NCI-H1930 (cell line): ENCODE data around the gene CDC20.

ENCODE experiments used
- DNase-seq, 2 experiments: peaks; one replicate each; lab custom pipeline; 2025; lab: John Stamatoyannopoulos, UW

The CDC20 gene

DNA sequence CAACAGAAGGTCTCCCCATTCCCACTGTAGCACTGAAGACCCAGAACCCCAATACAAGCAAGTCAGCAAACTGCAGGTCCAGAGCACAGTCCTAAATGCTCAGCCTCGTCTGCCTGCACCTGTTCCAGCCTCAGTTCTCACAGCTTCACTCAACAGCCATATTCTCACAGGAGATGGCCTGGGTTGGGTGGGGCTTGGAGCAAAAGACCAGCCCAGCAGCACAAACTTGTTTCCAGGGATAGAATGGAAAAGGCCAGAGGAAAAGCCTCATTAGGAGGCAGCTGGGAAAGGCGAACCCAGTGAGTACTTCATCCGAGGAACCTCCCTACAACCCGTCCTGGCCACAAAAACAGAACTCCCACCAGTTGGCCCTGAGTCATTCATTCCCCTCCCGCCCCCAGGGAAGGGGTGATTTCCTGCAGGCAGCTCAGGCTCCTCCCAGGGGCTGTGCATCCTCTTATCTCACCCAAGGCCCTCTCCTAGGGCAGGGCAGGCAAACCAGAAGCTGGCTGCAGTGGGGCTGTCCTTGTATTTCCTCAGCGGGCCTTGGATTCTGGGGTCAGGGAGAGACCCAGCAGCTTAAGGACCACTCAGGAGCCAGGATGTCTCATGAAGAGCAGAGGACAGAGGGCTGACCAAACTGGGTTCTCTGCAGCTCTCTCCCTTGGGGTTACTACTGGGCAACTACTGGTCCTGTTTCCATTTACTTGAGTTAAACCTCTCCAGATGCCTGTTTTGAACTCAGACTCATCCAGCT is 28.6 kb upstream of the CDC20 start:
- DNase-seq = no peak

DNA sequence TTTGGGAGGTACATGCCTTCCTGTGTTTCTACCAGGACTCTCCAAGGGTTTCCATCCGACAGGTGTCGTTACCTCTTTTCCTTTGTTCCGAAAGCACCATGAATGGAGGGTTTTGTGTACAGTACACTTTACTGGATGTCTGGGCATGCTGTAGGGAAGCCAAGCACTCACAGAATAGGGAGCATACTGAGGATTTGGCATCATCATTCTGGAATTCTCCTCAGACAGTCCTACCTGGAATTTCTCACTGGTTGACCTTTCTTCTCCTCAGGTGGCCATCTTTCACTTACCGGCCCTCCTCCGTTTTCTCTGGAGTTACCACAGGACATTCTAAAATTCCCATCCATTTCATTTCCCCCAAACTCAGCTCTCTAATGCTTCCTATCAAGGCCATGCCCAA is 27.1 kb upstream of the CDC20 start:
- DNase-seq = no peak

DNA sequence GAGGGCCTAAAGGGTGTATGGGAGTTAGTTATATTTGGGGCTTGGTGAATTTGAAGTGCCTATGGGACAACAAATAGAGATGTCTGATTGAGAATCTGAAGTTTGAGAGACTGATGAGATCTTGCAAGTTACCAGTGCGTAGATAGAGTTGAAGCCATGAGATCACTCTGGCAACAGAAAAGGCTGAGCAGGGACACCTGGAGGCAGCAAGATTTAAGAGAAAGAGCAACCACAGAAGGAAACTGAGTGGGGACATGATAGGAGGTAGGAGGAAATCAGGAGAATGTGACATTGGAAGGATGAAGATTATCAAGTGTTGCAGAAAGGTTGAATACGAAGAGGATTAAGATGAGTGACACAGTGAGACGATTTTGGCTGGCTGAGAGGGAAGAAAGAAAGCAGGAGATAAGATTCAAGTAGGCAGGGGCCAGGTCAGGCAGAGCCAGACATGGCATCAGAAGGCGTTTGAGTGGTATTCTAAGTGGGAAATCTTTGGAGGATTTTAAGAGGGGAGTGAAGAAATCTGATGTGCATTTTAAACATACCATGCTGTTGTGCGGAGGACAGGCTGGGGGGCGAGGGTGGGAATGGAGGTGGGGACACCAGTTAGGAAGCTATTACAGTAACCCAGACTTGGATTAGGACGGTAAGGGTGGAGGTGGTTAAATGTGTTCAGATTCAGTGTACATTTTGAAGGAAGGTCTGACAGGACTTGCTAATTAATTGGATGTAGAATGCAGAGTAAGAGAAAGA is 24.2 kb upstream of the CDC20 start:
- DNase-seq = no peak

DNA sequence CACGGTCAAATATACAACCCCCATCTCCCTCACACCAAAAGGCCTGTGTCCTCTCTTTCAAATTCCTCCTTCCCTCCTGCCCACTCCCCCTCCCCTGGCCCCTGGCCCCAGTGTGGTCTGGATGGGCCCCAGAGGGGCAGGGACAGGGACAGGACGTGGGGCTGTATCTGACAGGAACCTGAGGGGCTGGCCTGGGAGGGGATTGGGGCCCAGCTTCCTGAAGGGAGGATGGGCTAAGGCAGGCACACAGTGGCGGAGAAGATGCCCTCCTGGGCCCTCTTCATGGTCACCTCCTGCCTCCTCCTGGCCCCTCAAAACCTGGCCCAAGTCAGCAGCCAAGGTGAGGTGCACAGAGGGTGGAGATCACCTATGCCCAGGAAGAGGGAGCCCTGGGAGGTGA is 21.2 kb upstream of the CDC20 start, which contains the start of gene MPL:
TSS of gene MPL (plus strand) at position 231 of the 400 bp plus-strand sequence. CDS start at position 262, 31 bp downstream.
- DNase-seq = no peak

DNA sequence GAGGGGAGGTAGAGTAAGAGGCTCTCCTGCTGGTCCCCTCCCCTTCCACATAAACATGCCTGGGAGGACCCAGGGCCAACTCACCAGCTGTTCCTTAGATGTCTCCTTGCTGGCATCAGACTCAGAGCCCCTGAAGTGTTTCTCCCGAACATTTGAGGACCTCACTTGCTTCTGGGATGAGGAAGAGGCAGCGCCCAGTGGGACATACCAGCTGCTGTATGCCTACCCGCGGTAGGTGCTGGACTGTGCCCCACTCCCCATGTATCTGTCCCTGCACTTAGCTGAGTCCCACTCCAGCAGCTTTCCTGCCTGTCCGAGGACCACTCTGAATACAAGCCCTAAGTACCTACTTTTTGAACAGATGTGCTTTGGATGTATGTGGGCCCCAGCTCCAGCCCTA is 20.8 kb upstream of the CDC20 start:
- no peak for DNase-seq

DNA sequence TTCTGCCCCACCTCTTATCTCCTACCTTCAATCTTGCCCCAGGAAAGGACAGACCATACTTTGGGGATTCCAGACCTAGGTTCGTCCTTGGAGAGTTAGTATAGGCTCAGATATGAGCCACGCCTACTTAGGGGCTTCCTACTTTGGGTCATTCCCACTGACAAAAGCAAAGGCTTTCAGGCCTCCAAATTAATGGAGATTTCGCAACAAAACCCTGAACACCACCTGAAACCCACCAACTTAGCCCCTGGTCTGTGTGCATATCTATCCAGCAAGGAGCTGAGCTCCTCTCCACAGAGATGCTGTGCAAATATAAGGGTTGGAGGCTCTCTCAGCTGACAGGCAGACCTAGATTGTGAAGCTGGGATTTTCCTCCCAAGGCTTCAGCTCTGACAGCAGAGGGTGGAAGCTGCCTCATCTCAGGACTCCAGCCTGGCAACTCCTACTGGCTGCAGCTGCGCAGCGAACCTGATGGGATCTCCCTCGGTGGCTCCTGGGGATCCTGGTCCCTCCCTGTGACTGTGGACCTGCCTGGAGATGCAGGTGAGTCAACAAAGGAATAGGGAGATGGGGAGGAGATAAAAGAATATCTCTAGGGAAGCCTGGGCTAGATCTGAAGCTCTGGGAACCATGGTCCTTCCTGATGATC is 19.1 kb upstream of the CDC20 start:
- DNase-seq = no peak

DNA sequence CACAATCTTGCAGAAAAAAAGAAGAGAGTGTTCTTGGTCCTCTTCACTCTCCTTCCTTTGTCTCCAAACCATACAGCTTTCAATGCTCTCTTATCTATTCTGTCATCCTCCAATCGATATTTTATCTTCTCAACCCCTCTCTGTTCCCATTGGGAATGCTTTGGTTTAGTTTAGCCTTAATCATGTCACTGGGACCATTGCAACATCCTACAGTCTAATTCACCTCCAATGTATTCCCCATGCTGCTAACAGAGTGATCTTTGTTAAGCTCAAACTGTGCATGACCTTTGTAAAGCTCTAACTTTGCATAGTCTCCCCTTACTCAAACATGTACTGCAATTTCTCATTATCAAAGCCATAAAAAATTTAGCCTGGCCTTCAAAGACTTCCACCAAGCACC is 18.2 kb upstream of the CDC20 start:
- DNase-seq = no peak

DNA sequence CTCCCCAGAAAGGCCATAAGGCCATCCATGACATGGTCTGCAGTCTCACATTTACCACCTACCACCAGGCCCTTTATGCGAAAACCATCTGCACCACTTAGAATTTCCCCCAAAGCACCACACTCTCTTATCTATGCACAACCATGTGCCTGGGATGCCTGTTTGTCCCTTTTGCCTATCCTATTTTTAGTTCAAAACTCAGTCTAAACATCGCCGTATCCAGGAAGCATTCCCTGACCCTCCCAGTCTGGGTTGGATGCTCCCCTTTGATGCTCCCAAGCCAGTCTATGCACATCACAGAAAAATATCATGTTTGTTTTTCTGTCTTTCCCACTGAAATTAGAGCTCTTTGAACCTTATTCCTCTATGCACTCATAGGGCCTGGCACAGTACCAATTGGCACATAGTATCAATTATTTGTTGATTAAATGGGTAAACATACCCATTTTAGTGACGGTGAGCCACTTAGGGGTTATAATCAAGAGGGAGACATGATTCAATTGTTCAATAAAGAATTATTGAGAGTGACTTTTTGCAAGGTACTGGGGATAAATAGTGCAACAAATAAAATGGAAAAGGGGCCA is 14.4 kb upstream of the CDC20 start:
- DNase-seq = no peak

DNA sequence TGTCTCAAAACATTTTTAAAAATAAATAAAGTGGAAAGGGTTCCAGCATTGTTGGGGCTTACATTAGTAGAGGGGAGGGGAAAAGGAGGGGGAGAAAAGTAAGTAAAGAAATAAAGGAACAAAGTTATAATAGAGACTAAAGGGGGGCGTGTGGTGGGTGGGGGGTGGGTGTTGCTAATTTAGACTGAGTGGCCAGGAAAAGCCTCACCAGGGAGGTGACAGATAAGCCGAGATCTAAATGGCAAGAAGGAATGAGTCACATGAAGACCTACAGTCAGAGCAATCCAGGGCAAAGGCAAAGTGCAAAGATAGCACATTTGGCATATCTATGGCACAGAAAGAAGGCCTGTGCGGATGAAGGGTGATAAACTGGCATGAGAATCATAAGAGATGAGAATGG is 13.7 kb upstream of the CDC20 start:
- DNase-seq = no peak

DNA sequence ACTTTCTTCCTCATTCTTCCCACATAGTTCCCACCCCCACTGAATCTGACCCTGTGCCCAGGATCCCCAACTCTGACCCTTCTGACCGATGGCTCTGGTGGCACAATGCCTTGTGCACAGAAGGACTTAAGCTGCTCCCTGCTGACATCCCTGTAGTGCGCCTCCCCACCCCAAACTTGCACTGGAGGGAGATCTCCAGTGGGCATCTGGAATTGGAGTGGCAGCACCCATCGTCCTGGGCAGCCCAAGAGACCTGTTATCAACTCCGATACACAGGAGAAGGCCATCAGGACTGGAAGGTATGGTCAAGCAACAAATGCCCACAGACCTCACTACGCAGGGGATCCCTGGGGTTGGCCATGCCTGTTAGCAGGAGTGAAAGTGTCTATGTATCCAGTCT is 12.1 kb upstream of the CDC20 start:
- DNase-seq = no peak

DNA sequence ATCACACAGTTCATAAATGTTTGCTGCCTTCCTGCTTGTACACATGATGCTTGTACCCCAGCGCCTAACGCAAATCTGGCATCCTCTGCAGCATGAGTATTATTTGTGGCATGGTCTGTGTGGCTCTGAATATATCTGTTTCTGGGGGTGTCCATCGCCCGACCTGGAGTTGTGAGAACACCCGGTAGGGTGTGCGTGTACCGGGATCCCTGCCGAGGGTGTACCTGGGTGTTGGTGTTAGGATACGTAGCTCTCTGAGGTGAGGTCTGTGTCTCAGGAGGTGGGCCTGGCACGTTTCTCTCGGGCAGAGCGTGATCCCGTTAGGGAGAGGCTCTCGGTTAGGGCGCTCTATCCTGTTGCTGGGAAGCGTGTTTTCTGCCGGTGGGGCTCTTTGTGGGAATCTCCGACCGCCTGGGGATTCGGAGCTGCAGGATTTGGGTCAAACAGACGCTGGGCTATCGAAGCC is 10.4 kb upstream of the CDC20 start:
- DNase-seq = peak; percentile 43 to 47

DNA sequence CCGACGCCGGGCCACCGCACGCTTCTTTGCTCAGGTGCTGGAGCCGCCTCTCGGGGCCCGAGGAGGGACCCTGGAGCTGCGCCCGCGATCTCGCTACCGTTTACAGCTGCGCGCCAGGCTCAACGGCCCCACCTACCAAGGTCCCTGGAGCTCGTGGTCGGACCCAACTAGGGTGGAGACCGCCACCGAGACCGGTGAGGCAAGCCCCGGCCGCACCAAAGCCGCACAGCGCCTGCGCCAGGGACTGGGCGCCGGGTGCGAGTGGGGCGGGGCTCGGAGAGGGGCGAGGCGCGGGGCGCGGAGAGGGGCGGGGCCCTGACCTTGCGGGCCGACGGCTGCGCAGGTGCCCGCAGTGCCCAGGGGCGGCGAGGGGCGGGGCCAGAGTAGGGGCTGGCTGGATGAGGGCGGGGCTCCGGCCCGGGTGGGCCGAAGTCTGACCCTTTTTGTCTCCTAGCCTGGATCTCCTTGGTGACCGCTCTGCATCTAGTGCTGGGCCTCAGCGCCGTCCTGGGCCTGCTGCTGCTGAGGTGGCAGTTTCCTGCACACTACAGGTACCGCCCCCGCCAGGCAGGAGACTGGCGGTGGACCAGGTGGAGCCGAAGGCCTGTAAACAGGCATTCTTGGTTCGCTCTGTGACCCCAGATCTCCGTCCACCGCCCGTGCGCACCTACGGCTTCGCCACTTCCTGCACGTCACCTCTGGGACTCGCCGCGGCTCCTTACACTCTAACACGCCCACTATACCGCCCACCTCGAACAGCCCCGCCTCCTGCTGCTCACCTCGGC is 9.8 kb upstream of the CDC20 start:
- DNase-seq = peak; percentile 86 to 90

DNA sequence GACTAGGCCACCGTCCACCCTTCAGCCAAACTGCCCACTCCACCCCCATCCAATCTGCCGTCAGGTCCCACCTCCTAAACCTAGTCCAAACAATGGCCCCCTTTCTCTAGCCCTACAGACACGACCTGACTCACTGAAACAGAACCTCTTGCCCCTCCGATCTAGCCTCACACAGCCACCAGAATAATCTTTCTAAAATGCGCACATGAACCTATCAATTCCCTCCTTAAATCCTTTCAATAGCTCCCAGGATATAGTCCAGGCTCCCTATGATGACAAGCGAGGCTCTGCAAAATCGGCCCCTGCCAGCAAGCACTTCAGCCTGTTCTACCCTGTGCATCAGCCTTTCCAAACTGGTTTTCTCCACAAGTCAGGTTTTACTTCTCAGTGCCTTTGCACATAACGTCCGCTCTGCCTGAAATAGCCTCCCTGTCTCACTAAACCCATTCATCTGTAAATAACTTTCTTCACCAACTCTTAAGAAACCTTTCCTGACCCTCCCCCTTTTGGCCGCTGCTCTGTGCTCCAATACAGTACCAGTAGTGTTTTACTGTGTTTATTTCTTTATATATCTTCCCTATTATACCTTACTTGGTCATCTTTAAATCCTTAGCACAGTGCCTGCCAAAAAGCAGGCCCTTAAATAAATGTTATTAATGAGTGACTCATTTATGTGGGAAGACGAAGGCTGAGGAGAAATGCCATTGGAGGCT is 9.0 kb upstream of the CDC20 start:
- DNase-seq = peak in 1 of 2 experiments; percentile 10

DNA sequence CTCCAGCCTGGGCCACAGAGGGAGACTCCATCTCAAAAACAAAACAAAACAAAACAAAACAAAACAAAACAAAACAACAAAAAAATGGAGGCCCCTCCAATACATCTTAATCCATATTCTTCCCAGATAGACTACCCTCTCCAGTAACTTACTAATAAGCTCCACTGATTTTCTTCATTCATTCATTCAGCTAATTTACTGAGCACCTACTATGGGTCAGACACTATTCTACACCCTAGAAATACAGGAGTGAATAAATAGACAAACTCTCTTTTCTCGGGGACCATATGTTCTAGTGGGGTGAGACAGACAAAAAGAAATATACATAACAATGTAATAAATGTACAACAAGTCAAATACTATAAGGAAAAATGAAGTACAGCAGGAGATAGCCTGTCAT is 7.8 kb upstream of the CDC20 start:
- DNase-seq = no peak

DNA sequence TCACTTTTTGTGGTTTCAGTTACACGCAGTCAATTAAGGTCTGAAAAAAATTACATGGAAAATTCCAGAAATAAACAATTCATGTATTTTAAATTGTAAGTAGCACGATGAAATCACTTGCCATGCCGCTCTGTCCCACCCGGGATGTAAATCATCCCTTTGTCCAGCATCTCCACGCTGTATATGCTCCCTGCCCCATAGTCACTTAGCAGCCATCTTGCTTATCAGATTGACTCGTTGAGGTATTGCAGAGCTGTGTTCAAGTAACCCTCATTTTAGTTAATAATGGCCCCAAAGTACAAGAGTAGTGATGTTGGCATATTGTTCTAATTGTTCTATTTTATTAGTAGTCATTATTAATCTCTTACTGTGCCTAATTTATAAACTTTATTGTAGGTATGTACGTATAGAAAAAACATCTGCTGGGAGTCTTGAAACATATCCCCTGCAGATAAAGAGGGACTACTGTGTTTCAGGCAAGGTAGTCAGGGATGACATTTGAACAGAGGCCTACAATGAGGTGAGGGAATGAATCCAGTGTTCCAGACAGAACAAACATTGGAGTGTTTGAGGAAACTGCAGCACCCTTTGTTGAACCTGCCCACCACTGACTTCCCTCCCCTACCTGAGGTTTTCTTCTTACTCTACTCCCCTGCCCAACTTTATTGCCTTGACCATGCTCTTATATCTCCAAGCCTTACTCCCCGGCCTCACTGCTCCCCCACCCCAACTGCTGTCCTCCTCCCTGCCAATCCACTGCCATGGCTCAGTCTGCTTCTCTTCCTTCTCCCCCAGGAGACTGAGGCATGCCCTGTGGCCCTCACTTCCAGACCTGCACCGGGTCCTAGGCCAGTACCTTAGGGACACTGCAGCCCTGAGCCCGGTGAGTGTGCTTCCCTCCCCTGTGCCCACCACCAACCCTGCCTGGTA is 7.1 kb upstream of the CDC20 start:
- no peak for DNase-seq

DNA sequence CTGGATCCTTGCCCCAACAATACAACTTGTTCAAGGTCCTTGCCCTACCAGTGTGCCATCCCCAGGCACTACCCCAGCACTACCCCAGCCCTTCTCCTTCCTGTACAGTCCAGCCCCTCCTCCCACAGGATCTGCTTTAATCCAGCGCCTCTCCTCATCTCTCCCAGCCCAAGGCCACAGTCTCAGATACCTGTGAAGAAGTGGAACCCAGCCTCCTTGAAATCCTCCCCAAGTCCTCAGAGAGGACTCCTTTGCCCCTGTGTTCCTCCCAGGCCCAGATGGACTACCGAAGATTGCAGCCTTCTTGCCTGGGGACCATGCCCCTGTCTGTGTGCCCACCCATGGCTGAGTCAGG is 6.5 kb upstream of the CDC20 start:
- no peak for DNase-seq

DNA sequence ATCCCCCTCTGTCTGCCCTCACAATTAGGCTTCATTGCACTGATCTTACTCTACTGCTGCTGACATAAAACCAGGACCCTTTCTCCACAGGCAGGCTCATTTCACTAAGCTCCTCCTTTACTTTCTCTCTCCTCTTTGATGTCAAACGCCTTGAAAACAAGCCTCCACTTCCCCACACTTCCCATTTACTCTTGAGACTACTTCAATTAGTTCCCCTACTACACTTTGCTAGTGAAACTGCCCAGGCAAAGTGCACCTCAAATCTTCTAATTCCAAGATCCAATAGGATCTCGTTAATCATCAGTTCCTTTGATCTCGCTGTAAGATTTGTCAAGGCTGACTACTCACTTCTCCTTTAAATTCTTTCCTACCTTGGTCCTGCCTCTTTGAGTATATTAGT is 5.9 kb upstream of the CDC20 start:
- no peak for DNase-seq

DNA sequence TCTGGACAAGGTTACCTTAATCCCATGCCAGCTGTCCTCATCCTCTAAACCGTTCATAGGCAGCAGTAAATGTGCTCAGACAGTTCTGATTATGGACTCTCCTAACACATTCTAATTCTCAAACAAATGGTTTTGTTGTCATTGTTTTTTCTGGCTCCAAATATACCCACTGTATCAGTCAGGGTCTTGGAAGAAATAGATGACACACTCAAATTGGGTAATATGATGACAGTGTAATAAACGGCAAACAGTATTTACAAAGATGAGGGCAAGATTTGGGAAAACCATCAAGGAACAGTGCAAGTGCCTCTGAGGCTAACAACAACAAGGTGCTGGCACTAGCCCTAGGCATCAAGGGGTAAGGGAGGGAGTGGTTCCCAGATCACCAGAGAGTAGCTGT is 4.3 kb upstream of the CDC20 start:
- DNase-seq = no peak

DNA sequence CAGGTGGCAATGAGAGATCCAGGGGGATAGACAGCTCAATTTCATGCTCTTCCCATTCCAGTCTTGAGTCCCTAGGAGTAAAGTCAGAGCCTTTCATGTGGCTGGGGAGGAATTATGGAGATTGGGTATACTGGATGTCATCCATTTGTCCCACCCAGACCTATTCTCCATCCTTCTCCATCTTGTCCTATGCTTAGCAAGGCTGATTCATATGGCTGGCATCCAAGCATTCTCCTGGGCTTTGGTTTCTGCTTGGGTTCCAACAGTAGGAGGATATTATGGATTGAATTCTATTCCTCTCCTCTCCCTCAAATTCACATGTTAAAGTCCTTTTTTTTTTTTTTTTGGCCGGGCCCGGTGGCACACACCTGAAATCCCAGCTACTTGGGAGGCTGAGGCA is 3.8 kb upstream of the CDC20 start:
- no peak for DNase-seq

DNA sequence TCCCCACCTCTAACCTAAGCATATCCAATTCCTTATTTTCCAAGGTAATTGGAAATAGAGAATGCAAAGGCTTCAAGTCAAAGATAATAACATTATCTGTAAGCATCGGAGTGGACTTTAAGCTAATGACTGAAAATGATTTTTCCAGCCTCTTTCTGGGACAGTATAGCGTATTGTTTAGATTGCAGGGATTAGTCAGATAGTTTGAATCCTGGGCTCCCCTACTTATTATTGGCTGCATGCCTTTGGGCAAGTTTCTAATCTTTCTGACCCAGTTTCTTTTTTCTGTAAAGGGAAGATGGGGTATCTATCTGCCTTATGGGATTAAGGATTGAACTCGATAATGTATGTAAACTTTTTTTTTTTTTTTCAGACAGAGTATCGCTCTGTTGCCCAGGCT is 1.5 kb upstream of the CDC20 start:
- DNase-seq = no peak
